Right hindlimb (tissue), 1 donor: ENCODE measurements around the gene GNA12.
"Not testable (repeated sequence)": the region's sequence is repeated elsewhere in the genome, so short reads cannot be mapped to it uniquely, and the experiment has no call there.

Experiments used
- DNase-seq: peaks from one replicate; pipeline ENCODE4 v3.0.0-alpha.2; 2018

The GNA12 gene

DNA sequence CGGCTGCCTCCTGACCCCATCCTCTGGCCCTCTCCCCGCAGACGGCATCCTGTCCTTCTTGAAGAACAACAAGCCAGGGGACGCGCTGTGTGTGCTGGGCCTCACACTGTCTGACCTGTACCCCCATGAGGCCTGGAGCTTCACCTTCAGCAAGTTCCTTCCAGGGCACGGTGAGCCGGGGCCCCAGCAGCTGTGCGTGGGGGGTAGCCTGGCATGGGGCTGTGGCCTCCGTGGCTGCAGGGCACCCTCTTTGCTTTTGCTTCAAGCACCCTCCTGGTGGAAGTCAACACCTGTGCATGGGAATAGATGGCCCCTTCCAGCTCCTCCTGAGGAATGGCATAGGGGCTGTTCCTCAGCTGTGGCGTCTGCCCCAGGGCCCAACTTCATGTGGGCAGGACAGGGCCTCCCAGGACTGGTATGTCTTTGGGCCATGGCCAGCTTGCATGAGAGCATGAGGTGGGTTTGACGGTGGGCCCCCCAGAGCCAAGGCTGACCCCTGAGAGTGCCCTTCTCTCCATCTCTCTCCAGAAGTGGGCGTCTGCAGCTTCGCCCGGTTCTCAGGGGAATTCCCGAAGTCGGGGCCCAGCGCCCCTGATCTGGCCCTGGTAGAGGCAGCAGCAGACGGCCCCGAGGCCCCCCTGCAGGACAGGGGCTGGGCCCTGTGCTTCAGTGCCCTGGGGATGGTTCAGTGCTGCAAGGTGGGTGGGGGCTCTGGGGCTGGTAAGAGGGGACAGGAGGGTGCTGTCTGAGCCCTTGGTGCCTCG, 135.4 kb downstream of the GNA12 start:
- DNase-seq: no peak

DNA sequence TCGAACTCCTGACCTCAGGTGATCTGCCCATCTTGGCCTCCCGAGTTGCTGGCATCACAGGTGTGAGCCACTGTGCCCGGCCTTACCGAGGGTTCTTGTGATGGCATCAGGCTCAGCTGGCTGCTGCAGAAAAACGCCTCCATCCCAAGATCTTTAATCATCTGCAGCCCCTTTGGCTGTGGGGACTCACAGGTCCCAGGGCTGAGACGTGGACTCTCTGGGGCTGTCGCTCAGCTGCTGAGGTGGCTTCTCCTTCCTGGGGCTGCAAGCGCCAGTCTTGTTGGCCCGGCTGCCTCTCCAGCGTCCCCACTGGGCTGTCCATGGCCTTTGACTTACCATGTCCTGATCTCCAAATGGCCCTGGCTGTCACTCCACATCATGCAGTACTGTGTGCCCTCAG, 136.1 kb downstream of the GNA12 start:
- DNase-seq: no peak

- no peak for DNase-seq
These were observed 136.6 kb downstream of the GNA12 start for GRCh38 chr7:2707481-2707880.

- no peak for DNase-seq
These were observed 137.4 kb downstream of the GNA12 start for GRCh38 chr7:2706685-2707126.

DNA sequence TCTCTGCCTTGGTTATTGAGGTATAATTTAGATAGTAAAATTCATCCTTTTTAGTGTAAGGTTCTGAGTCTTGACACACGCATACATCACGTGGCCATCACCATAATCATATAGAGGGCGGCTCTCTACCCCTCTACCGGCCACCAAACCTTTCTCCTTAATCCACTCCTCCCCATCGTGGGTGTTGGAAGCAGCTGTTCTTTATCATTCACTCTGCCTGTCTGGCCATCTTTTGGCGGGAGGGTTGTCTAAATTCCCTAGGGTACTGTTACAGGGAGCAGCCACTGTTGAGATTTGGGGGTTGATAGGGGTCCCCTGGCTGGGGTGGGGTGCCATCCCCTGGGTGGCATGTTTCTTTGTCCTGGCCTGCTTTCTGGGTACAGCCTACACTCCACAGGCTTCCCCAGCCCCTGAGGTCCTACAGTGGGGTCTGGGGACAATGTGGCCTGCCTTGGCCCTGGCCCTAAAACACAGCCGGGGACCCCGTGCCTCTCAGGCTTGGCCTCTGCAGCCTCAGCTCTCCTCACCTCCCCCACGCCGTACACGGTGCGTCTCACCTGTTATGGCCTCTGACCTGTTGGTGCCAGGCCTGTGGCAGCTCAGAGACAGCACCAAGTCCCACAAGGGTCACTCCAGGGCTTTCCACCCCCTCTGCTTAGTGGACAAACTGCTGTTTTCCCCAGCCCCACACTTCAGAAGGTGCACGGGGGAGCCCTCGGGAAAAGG, 138.6 kb downstream of the GNA12 start:
- no peak for DNase-seq

DNA sequence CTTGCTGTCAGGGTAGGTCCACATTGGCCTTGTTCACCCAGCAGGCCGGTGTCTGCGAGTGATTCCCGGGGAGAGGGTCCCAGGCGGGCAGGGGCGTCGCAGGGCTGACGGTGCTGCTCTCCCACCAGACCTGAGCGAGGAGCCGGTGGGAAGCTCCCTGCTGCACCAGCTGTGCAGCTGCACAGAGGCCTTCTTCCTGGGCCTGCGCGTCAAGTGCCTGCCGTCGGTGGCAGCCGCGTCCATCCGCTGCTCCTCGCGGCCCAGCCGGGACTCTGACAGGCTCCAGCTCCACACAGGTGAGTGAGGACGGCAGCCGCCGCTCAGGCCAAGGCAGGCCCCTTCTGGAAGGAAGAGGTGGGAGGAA, 141.5 kb downstream of the GNA12 start:
- DNase-seq: no peak

GRCh38 chr7:2701832-2702593, 142.1 kb downstream of the GNA12 start:
- no peak for DNase-seq

- no peak for DNase-seq
These were observed 142.7 kb downstream of the GNA12 start for GRCh38 chr7:2701424-2701823.

- no peak for DNase-seq
These were observed 143.8 kb downstream of the GNA12 start for GRCh38 chr7:2700141-2700850.

DNA sequence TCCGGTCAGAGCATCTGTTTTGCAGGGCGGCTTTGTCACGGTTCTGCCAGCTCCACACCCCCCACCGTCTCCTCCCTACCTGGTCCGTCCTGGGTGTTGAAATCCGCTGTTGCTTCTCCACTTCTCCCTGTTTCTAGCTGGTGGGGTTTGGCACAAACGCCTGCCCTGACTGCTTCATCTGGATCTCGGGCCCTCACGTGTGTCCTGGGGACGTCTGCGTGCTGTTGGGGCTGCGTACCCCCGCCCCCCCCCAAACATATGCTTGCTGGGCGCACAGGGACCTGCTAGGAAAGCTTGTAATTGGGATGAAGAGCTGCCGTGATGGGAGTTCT, 144.9 kb downstream of the GNA12 start:
- no peak for DNase-seq

DNA sequence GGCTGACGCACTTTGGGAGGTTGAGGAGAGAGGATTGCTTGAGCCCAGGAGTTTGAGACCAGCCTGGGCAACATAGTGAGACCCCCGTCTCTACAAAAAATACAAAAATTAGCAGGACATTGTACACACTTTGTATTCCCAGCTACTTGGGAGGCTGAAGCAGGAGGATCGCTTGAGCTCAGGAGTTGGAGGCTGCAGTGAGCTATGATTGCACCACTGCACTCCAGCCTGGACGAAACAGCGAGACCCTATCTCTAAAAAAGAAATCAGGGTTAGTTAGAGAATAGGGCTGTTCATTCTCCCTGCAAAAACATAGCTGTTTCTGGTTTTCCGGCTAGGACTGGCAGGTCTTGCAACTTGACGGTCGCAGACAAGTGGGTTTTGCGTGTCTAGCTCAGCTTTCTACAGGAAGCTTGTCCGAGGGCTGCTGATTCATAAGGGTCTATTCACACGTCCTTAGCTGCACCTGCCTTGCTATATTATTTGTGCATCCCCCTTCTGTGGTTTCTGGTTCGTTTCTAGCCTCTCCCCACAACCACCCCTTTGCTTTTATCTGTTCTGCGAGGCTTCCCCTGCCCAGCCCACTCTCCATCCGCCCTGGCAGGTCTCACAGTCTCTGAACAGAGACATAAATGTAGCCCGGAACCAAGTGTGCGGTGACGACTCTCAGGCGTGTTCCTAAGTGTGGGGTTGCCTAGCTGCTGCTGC, 145.4 kb downstream of the GNA12 start:
- no peak for DNase-seq

DNA sequence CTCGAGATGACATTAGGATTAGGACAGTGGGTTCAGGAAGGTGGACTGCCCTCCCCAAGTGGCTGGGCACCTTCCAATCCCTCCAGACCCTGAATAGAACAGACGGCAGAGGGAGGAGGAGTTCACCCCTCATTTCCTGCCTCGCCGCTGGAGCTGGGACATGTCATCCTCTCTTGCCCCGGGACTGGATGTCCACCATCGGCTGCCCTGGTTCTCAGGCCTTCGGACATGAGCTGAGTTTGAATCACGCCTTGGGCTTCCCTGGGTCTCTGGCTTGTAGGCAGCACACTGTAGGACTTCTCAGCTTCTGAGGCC, 150.0 kb downstream of the GNA12 start:
- not testable (repeated sequence) for DNase-seq

DNA sequence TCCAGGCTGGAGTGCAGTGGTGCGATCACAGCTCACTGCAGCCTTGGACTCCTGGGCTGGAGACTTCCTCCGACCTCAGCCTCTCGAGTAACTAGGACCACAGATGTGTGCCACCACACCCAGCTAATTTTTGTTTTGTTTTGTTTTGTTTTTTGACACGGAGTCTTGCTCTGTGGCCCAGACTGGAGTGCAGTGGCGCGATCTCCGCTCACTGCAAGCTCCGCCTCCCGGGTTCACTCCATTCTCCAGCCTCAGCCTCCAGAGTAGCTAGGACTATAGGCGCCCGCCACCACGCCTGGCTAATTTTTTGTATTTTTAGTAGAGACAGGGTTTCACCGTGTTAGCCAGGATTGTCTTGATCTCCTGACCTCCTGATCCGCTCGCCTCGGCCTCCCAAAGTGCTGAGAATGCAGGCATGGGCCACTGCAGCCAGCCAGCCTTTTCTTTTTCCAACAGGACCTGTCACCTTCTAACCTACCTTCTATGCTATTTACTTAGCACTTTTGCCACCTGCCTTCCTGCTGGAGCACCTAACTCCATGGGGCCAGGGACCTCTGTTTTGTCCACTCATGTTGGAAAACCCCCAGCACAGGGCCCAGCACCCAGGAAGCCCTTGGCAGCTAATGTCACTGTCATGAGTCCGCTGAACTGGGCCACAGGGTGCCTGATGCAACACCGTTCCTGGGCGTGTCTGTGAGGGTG, 150.5 kb downstream of the GNA12 start:
- not testable (repeated sequence) for DNase-seq

GRCh38 chr7:2692543-2692942, 151.6 kb downstream of the GNA12 start:
- DNase-seq: no peak

GRCh38 chr7:2691932-2692439, 152.1 kb downstream of the GNA12 start:
- not testable (repeated sequence) for DNase-seq

DNA sequence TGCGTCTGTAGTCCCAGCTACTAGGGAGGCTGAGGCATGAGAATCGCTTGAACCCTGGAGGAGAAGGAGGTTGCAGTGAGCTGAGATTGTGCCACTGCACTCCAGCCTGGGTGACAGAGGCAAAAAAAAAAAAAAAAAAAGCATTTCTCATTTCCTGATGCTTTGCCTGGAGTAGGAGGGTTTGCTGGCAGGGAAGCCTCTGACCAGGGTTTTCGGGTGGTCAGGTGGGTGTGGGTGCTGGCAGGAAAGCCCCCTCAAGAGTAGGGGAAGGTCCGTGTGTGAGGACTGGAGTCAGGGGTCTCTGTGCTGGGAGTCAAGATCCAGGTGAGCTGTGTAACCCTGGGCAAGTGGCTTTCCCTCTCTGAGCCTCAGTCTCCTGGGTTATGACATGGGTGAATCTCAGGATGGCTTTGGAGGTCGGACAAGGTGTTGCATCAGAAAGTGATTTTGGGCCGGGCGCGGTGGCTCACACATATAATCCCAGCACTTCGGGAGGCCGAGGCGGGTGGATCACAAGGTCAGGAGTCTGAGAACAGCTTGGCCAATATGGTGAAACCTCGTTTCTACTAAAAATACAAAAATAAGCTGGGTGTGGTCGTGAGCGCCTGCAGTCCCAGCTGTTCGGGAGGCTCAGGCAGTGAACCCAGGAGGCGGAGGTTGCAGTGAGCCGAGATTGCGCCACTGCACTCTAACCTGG, 152.9 kb downstream of the GNA12 start:
- DNase-seq: no peak

DNA sequence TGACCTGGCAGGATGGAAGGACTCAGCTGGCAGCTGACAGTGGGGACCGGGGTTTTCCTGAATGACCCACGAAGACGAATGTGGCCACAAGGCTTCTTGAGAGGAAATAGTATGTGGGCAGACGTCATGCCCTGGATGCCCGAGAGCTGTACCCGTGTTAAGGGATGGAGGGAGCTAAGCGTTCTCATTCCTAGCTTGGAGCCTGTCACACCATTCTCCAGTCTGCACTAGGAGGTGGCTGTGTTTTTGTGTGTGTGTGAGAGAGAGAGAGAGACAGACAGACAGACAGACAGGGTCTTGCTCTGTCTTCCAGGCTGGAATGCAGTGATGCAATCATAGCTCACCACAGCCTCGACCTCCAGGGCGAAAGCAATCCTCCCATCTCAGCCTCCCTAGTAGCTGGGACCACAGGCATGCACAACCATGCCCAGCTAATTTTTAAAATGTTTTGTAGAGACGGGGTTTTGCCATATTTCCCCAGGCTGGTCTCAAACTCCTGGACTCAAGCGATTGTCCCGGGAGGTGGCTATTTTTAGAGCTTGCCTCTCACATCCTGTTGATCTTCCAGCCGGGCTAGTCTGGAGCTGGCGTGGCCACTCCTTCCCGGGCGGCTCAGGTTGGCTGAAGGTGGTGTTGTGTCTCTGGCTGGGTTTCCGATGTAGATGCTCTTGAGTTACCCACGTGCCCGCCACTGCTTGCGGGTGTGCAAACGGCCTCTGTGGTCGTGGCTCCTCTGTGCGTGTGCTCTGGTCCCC, 154.0 kb downstream of the GNA12 start:
- DNase-seq: no peak

DNA sequence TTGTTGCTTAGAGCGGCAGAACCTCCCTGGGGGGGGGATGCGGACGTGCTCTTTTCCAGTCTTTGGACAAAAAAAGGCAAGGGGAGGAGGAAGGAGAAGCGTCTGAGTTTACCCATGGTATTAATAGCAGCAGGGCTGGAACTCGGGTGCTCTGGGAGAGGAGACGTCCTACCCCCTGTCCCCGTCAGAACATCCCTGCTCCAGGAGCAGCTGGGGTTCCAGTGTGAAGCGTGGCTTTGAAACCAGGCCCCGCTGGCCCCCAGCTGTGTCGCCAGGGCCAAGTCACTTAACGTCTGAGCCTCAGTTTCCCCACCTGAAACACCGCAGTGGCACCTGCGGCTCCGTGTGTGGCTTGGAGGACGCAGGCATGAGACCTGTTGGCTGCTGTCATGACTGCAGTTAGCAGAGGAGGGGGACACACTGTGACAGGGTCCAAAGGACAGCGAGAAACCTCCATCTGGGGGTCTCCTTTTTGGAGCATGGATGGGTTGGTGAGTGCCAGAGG, 154.7 kb downstream of the GNA12 start:
- no peak for DNase-seq

DNA sequence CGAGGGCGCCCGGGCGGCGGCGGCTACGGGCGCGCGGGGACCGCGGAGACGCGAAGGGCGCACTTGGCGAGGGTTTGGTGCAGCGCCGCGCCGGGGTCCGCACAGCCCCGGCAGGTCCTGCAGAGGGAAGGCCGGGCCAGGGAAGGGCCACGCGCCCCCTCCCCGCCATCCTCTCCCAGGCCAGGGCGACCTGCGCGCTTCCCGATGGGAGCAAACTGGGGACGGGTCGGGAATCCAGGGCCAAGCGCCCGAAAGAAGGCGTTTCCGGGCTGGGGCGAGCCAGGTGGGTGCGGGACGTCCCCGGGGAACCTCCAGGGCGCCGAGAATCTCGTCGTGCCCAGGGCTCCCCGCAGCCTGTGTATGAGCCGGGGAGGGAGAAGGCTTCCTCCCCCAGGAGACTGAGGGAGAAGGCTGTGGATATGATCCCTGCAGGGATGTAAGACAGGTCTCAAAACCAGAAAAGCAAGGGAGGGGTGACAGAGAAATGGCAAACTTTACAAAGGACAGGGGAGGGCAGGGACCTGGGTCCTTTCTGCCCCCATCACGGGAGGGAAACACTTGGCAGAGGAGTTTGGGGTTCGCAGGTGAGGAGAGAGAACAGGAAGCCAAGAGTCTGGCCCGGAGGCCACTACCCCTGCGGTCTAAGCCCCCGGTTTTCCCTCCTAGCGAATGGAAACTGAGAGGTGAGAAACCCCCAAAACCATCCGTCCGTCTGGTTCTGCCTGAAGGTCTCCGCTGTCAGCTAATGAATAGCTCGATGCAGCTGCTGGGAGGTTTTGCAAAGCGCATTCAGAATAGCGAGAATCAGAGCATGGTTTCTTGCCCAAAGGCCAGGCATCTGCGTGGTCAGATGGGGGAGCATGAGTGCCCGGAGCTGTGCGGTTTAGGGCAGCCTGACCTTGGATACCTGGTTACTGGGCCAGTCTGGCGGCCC, 155.4 kb downstream of the GNA12 start:
- no peak for DNase-seq
